Activated CD4-positive, alpha-beta T cell treated with anti-CD3 and anti-CD28 coated beads, Interleukin-2, amount 50 U/mL, for 16 hours (primary cell): ENCODE measurements around the gene SLC13A3.
A peak's percentile ranks its signal among the peaks of the same experiment; 100 is the strongest.
"Not testable (repeated sequence)": the region's sequence is repeated elsewhere in the genome, so short reads cannot be mapped to it uniquely, and the experiment has no call there.

Experiments used
- DNase-seq: peaks from one replicate; pipeline ENCODE4 v3.0.0-alpha.2; 2020

Gene SLC13A3

GRCh38 chr20:46681032-46681854 is 30.0 kb upstream of the SLC13A3 start:
- peak; percentile 70 for DNase-seq

GRCh38 chr20:46680684-46681031 is 29.4 kb upstream of the SLC13A3 start:
- DNase-seq: no peak

- DNase-seq: no peak
These were observed 27.3 kb upstream of the SLC13A3 start for GRCh38 chr20:46678516-46678915.

GRCh38 chr20:46677608-46678007 is 26.3 kb upstream of the SLC13A3 start:
- no peak for DNase-seq

- DNase-seq: not testable (repeated sequence)
These were observed 25.5 kb upstream of the SLC13A3 start for GRCh38 chr20:46676649-46677316.

GRCh38 chr20:46674253-46675083 is 23.2 kb upstream of the SLC13A3 start:
- no peak for DNase-seq

GRCh38 chr20:46673394-46674252 is 22.4 kb upstream of the SLC13A3 start:
- no peak for DNase-seq

GRCh38 chr20:46672543-46673148 is 21.4 kb upstream of the SLC13A3 start:
- no peak for DNase-seq

GRCh38 chr20:46671866-46672542 is 20.7 kb upstream of the SLC13A3 start:
- no peak for DNase-seq

- no peak for DNase-seq
These were observed 19.6 kb upstream of the SLC13A3 start for GRCh38 chr20:46670585-46671584.

- DNase-seq: no peak
These were observed 18.9 kb upstream of the SLC13A3 start for GRCh38 chr20:46670228-46670584.

GRCh38 chr20:46666818-46667515 is 15.7 kb upstream of the SLC13A3 start:
- DNase-seq: no peak

GRCh38 chr20:46666306-46666705 is 15.0 kb upstream of the SLC13A3 start:
- DNase-seq: no peak

- DNase-seq: no peak
These were observed 14.3 kb upstream of the SLC13A3 start for GRCh38 chr20:46665602-46666001.

GRCh38 chr20:46663531-46663930 is 12.3 kb upstream of the SLC13A3 start:
- no peak for DNase-seq

GRCh38 chr20:46661659-46662058 is 10.4 kb upstream of the SLC13A3 start:
- no peak for DNase-seq

- DNase-seq: no peak
These were observed 9.2 kb upstream of the SLC13A3 start for GRCh38 chr20:46660487-46660886.

- DNase-seq: no peak
These were observed 6.4 kb upstream of the SLC13A3 start for GRCh38 chr20:46657618-46658017.

- DNase-seq: no peak
These were observed 5.9 kb upstream of the SLC13A3 start for GRCh38 chr20:46657137-46657536.

GRCh38 chr20:46652699-46653098 is 1.4 kb upstream of the SLC13A3 start:
- DNase-seq: no peak
